WI38 (cell line): ENCODE data around the gene STK11.

Experiments
- H3K4me3 ChIP-seq: 2 replicates; pipeline ENCODE4 v1.5.1; 2011; ENCODE audit warnings: low read depth, mild to moderate bottlenecking, control low read depth, low read length
- CTCF ChIP-seq: IDR thresholded peaks from 2 replicates; pipeline ENCODE4 v1.5.1; 2012; ENCODE audit warnings: low read depth, mild to moderate bottlenecking, control low read depth, low read length

The STK11 gene

DNA sequence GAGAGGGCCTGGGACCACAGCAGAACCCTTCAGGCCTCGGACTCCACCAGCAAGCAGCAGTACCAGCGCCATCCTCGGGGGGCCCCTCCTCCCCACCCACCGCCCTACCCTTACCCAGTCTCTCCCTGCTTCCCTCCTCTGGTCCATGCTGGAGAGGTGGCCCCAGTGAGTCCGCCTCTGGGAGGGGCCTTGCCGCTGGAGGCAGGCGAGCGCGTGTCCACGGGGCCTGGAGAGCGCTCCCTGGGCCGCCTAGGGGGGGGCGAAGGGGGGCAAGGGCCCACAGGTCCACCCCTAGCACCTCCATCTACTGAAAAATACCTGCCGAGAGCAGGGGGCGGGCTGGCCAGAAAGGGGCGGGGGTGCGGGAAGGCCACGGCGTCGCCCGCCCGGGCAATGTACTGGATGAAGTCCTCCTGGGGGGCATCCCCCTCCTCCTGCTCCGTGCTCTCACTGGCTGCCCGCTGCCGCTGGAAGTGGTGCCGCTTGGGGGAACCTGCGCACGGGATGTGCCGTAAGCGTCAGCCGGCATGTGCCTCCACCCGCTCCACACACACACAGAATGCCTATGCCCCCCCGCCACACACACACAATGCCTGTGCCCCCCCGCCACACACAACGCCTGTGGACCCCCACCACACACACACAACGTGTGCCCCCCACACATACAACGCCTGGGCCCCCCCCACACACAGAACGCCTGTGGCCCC, 25.4 kb downstream of the STK11 start:
- no peak overlapping the region for H3K4me3 ChIP-seq
- no peak for TF ChIP-seq CTCF

- no peak overlapping the region for H3K4me3 ChIP-seq
- TF ChIP-seq CTCF = no peak
Observed at GRCh38 chr19:1231729-1232637, 26.4 kb downstream of the STK11 start.

GRCh38 chr19:1232652-1233072, 27.1 kb downstream of the STK11 start:
- no peak overlapping the region for H3K4me3 ChIP-seq
- no peak for TF ChIP-seq CTCF

DNA sequence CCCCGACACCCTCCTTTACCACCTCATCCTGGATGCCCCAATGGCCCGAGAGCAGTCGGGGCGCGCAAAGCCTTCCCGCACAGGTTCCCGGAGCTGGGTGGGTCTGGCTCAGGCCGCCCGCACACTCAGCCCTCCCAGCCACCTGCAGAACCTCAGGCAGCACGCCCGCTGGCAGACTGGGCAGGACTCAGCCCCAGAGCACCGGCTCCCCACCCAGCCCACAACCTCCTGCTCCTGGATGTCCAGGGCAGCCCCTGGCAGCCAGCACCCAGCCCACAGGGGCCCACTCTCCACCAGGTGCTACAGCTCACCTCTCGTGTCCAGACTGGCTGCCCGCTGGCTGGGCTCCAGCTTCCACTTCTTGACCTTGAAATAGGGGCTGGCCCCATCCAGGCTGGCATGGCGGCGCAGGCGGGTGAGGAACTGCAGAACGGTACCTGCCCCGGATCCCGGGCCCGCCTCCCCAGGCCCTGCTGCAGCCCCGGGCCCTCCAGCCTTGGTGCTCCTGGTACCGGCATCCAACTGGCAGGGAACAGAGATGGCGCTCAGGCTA, 27.6 kb downstream of the STK11 start:
- no peak overlapping the region for H3K4me3 ChIP-seq
- no peak for TF ChIP-seq CTCF

- TF ChIP-seq CTCF = no peak
- no peak overlapping the region for H3K4me3 ChIP-seq
Observed at GRCh38 chr19:1234051-1234954, 28.7 kb downstream of the STK11 start.

GRCh38 chr19:1234955-1235380, 29.4 kb downstream of the STK11 start:
- no peak for TF ChIP-seq CTCF
- H3K4me3 ChIP-seq = no peak overlapping the region
